ENCODE data around the gene CDH23. TPM values are rescaled to one million over a fixed set of nuclear protein-coding genes. Genes with fewer than 3 reads are reported as not detected.

Gene CDH23
- total and polyA plus RNA-seq, 2 experiments from 2014 or later, result 0.30 to 1.5 TPM

DNA sequence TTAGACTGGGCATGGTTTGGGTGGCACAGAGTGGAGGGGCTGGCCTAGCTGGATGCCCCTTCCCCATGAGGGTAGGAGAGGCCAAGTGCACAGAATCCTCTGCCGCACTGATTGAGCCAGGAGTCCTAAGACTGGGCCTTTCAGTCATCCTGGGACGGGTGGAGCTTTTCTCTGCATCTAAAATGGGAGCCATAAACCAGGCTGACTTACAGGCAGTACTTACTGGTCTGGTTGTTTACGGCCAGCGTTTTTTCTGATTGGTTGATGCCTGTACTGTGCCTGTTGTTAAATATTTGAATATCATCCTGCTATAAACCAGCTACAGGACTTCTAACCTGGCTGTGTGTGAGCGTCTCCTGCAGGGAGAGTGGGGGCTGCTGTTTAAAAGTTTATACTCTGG, 107.8 kb downstream of the CDH23 start:
- H3K9me2 ChIP-seq (replicated peaks; ENCODE audit: insufficient read depth), result no peaks in the 10 kb centered on the region
- no peak overlapping the region for H3K4me3 ChIP-seq
- H3K9me3 ChIP-seq (ENCODE audit: low read depth), result no peaks in the 10 kb centered on the region
- no peaks in the 10 kb centered on the region for H3K36me3 ChIP-seq (replicated peaks; ENCODE audit: insufficient read depth, low read depth)
- no peak overlapping the region for H3K27ac ChIP-seq
- H3K4me2 ChIP-seq, result no peak overlapping the region
- no peaks in the 10 kb centered on the region for H3K27me3 ChIP-seq
- no peaks in the 10 kb centered on the region for H4K20me1 ChIP-seq (ENCODE audit: insufficient read depth, poor library complexity, severe bottlenecking)
- no peak overlapping the region for H2AFZ ChIP-seq
- TF ChIP-seq EZH2phosphoT487 (IDR thresholded peaks at IDR 0.05; ENCODE audit: low read depth, severe bottlenecking, unreplicated experiment) (no peak), CTCF (IDR thresholded peaks at IDR 0.05; ENCODE audit: poor library complexity) (no peak), EZH2 (IDR thresholded peaks at IDR 0.05; ENCODE audit: borderline replicate concordance) (no peak)
- no peaks in the 10 kb centered on the region for H3K4me1 ChIP-seq (ENCODE audit: insufficient read depth)
- 52% methylated on average over 5 of the region's 5 CpGs for WGBS (ENCODE audit: low lambda C conversion rate, missing lambda C conversion rate)
- no peaks in the 10 kb centered on the region for H3K79me2 ChIP-seq
- no peak for DNase-seq (ENCODE audit: low spot score)

- H3K9me2 ChIP-seq (replicated peaks; ENCODE audit: insufficient read depth), result no peaks in the 10 kb centered on the region
- DNase-seq (ENCODE audit: low spot score), result no peak
- 92% methylated on average over 3 of the region's 3 CpGs for WGBS (ENCODE audit: low lambda C conversion rate, missing lambda C conversion rate)
These were observed 109.1 kb downstream of the CDH23 start for GRCh38 chr10:71505862-71506261.

GRCh38 chr10:71509444-71509843, 112.7 kb downstream of the CDH23 start:
- Histone ChIP-seq H3K4me2 (no peak overlapping the region), H3K4me1 (ENCODE audit: insufficient read depth) (peaks cover 16% of the 10 kb centered on the region), H3K27me3 (no peaks in the 10 kb centered on the region), H2AFZ (no peak overlapping the region), H4K20me1 (ENCODE audit: insufficient read depth, poor library complexity, severe bottlenecking) (no peaks in the 10 kb centered on the region), H3K9me3 (ENCODE audit: low read depth) (no peaks in the 10 kb centered on the region), H3K4me3 (no peak overlapping the region), H3K36me3 (replicated peaks; ENCODE audit: insufficient read depth, low read depth) (no peaks in the 10 kb centered on the region), H3K27ac (no peak overlapping the region), H3K9me2 (replicated peaks; ENCODE audit: insufficient read depth) (no peaks in the 10 kb centered on the region), H3K79me2 (no peaks in the 10 kb centered on the region)
- 48% methylated on average over 2 of the region's 2 CpGs for WGBS (ENCODE audit: low lambda C conversion rate, missing lambda C conversion rate)
- TF ChIP-seq EZH2 (IDR thresholded peaks at IDR 0.05; ENCODE audit: borderline replicate concordance) (no peak), CTCF (IDR thresholded peaks at IDR 0.05; ENCODE audit: poor library complexity) (no peak), EZH2phosphoT487 (IDR thresholded peaks at IDR 0.05; ENCODE audit: low read depth, severe bottlenecking, unreplicated experiment) (no peak)
- no peak for DNase-seq (ENCODE audit: low spot score)

More at GRCh38 chr10:71505862-71506261, 109.1 kb downstream of the CDH23 start:
- H3K36me3 ChIP-seq (replicated peaks; ENCODE audit: insufficient read depth, low read depth), result no peaks in the 10 kb centered on the region
- H3K9me3 ChIP-seq (ENCODE audit: low read depth), result no peaks in the 10 kb centered on the region
- TF ChIP-seq EZH2 (IDR thresholded peaks at IDR 0.05; ENCODE audit: borderline replicate concordance), result no peak
- no peak for TF ChIP-seq EZH2phosphoT487 (IDR thresholded peaks at IDR 0.05; ENCODE audit: low read depth, severe bottlenecking, unreplicated experiment)
- no peak for TF ChIP-seq CTCF (IDR thresholded peaks at IDR 0.05; ENCODE audit: poor library complexity)
- no peak overlapping the region for H3K4me2 ChIP-seq
- H3K4me1 ChIP-seq (ENCODE audit: insufficient read depth), result no peaks in the 10 kb centered on the region
- H4K20me1 ChIP-seq (ENCODE audit: insufficient read depth, poor library complexity, severe bottlenecking), result no peaks in the 10 kb centered on the region
- H3K4me3 ChIP-seq, result no peak overlapping the region
- no peak overlapping the region for H3K27ac ChIP-seq
- H3K79me2 ChIP-seq, result no peaks in the 10 kb centered on the region
- H3K27me3 ChIP-seq, result no peaks in the 10 kb centered on the region
- H2AFZ ChIP-seq, result no peak overlapping the region

DNA sequence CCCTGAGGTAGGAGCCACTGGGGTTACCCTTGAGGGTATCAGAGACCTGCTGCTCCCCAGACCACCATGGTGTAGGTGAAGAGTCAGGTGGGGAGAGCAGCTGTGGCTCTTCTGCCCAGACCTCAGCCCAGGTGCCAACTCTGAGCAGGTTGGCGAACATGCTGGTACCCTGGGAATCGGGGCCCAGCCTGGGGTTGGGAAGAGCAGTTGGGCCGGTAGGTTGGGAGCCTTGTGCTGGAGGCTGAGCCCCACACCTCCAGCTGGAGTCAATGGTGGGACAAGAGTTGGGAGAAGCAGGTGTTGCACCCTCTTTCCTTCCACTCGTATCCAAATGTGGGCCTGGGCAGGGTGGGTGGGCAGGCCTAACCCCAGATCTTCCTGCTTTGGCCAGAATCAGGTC, 114.5 kb downstream of the CDH23 start:
- H3K4me1 ChIP-seq (ENCODE audit: insufficient read depth), result peaks cover 16% of the 10 kb centered on the region
- H3K9me3 ChIP-seq (ENCODE audit: low read depth), result no peaks in the 10 kb centered on the region
- no peak for DNase-seq (ENCODE audit: low spot score)
- H3K4me2 ChIP-seq, result no peak overlapping the region
- no peaks in the 10 kb centered on the region for H3K36me3 ChIP-seq (replicated peaks; ENCODE audit: insufficient read depth, low read depth)
- H3K9me2 ChIP-seq (replicated peaks; ENCODE audit: insufficient read depth), result no peaks in the 10 kb centered on the region
- no peaks in the 10 kb centered on the region for H3K79me2 ChIP-seq
- no peak overlapping the region for H3K4me3 ChIP-seq
- 98% methylated on average over 4 of the region's 4 CpGs for WGBS (ENCODE audit: low lambda C conversion rate, missing lambda C conversion rate)
- no peak overlapping the region for H3K27ac ChIP-seq
- H4K20me1 ChIP-seq (ENCODE audit: insufficient read depth, poor library complexity, severe bottlenecking), result no peaks in the 10 kb centered on the region
- H2AFZ ChIP-seq, result no peak overlapping the region
- H3K27me3 ChIP-seq, result no peaks in the 10 kb centered on the region
- no peak for TF ChIP-seq EZH2phosphoT487 (IDR thresholded peaks at IDR 0.05; ENCODE audit: low read depth, severe bottlenecking, unreplicated experiment)
- no peak for TF ChIP-seq EZH2 (IDR thresholded peaks at IDR 0.05; ENCODE audit: borderline replicate concordance)
- TF ChIP-seq CTCF (IDR thresholded peaks at IDR 0.05; ENCODE audit: poor library complexity), result no peak
